NT2/D1 (cell line): ENCODE data around the gene WDR86.

Experiments
- SUZ12 ChIP-seq: IDR thresholded peaks from 2 replicates; pipeline ENCODE4 v1.6.1; 2011; ENCODE audit not compliant: insufficient read length, insufficient read depth; ENCODE audit errors: extremely low read depth
- YY1 ChIP-seq: IDR thresholded peaks from 2 replicates; pipeline ENCODE4 v1.6.1; 2011; ENCODE audit not compliant: insufficient read length, insufficient read depth
- ZNF274 ChIP-seq: IDR thresholded peaks from 2 replicates; pipeline ENCODE4 v1.6.1; 2011; ENCODE audit warnings: mild to moderate bottlenecking, low read depth, low read length

DNA sequence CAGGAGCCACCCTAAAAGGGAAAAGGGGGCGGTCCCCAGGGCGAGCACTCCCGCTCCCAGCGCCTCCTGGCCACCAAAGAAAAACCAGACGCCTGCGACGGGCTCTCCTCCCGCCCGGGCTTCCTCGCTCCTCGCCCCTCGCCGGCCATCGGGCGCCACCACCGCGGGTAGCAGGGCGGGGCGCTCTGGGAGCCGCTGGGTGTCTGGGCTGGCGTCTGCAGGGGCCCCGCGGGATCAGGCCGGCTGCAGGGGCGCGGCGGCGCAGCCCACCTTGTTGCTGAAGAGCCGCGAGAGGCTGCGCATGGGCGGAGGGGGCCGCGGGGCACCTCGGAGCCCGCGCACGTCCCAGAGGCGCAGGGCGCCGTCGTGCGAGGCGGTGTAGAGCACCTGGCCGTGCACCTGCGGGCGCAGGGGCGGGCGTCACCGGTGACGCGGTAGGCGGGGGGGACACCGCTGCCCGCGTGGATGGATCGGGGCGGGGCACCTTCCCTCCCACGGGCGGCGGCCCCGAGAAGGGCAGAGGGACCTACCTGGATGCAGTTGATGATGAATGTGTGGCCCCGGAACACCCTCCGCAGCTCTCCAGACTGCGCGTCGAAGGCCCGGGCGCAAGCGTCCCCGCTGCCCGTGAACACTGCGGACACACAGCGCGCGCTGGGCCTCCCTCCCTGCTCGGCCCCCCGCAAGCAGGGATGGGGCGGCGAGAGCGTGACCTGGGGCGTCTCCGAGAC lies 28.3 kb downstream of the WDR86 start:
- no peak for TF ChIP-seq ZNF274
- no peak for TF ChIP-seq YY1
- TF ChIP-seq SUZ12 = no peak
